CD4-positive, alpha-beta T cell treated with Interleukin-4 for 1 hour (primary cell): ENCODE data around the gene GAA.

ENCODE experiments used
- DNase-seq, 2 donors: peaks; one replicate each; pipeline ENCODE4 v3.0.0-alpha.2; 2020 to 2022

The GAA gene

DNA sequence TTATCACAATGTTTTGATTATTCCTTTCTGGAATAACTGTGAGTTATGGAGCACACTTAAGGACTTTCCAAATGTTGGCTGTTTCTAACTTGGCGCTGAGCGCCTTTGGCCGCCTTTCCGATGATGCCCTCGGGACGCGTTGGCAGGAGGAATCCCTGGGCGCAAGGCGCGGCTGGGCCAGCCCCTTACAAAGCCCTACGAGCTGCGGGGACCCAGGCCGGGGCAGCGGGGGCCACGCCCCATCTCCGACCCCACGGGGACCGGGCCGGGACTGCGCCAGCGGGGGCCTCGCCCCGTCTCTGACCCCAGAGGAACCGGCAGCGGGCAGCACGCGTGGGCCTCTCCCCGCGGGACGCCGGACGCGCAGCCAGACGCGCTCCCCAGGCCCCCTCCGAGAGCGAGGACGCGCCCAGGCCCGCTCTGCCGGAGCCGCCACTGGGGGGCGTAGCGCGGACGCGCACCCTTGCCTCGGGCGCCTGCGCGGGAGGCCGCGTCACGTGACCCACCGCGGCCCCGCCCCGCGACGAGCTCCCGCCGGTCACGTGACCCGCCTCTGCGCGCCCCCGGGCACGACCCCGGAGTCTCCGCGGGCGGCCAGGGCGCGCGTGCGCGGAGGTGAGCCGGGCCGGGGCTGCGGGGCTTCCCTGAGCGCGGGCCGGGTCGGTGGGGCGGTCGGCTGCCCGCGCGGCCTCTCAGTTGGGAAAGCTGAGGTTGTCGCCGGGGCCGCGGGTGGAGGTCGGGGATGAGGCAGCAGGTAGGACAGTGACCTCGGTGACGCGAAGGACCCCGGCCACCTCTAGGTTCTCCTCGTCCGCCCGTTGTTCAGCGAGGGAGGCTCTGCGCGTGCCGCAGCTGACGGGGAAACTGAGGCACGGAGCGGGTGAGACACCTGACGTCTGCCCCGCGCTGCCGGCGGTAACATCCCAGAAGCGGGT, at the start of gene GAA:
Gene GAA, plus strand, starts transcription at position 571 of the 935 bp plus-strand sequence. CDS start 3,006 bp downstream, outside the sequence.
- DNase-seq: peak; percentile 86 to 89

DNA sequence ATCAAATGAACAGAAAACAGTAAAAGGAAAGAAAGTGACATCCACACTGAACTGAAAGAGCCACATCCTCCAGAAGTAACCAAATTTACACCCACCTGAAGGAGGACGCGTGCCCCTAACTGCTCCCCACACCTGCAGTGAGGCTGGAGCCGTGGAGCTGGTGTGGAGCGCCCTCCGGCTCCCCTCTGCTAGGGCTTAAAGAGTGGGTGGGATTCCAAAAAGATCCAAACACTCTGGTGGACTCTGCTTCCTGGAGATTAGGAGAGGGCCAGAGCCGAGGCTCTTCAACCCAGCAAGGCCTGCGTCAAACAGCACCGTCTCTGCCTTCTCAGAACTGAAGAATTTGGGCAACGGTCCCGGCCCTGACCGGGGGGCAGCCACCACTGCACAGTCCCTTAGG, 49.7 kb upstream of the GAA start:
- no peak for DNase-seq

- no peak for DNase-seq
Measured at GRCh38 chr17:80053102-80053501, 48.3 kb upstream of the GAA start.

- no peak for DNase-seq
Measured at GRCh38 chr17:80055597-80055996, 45.8 kb upstream of the GAA start.

- DNase-seq: no peak
Measured at GRCh38 chr17:80058311-80058955, 42.9 kb upstream of the GAA start.

DNA sequence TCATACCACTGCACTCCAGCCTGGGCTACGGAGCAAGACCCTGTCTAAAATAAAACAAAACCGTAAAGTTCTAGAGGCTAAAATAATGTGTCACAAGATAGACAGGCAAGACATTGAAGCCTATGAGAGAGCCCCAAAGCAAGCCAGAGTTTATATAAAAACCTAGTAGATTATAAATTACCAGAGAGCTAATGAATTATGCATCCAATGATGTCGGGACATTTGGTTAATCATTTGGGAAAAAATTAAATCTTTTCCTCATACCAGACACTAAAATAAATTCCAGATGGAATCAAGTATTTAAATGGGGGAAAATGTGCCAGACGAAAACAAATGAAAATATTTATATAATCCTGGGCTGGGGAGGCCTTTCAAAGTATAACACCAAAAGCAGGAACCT, 40.7 kb upstream of the GAA start:
- no peak for DNase-seq

GRCh38 chr17:80061421-80061820, 40.0 kb upstream of the GAA start:
- no peak for DNase-seq

DNA sequence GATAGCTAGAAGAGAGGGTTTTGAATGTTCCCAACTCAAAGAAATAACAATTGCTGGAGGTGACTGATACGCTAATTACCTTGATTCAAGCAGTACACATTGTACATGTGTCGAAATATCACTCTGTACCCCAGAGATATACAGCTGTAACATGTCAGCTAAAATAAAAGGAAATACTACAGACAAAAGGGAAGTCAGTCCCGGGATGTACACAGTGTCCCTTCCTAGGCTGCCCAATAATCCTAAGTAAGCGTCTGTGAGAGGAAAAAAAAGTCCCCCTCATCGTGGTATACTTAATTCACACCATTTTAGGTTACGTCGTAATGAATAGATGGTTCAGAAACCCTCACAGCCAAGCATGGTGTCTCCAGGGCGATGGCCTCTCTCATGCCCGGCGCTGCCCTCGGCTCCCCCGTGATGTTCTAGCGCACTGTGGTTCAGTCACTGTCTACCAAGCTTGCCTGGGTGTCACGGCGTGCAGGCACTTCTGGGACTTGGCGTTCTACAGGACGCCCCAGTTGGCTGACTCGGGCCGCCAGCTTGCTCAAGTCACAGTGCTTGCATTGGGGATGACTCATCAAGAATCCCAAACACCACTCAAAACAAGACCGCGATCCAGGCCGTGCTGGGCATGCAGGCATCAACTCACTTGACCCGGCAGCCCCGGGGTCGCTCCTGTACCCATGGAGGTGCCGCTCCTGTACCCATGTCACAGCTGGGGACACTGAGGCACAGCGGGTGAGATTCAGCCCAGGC, 37.4 kb upstream of the GAA start:
- peak in 1 of 2 donors; percentile 17 for DNase-seq

- DNase-seq: no peak
Measured at GRCh38 chr17:80064696-80065095, 36.7 kb upstream of the GAA start.

GRCh38 chr17:80065478-80066170, 35.8 kb upstream of the GAA start:
- no peak for DNase-seq

GRCh38 chr17:80067393-80067986, 33.9 kb upstream of the GAA start:
- DNase-seq: no peak

- no peak for DNase-seq
Measured at GRCh38 chr17:80068301-80069222, 32.8 kb upstream of the GAA start.

- DNase-seq: no peak
Measured at GRCh38 chr17:80070375-80071115, 30.8 kb upstream of the GAA start.

GRCh38 chr17:80071116-80071841, 30.1 kb upstream of the GAA start:
- DNase-seq: no peak

DNA sequence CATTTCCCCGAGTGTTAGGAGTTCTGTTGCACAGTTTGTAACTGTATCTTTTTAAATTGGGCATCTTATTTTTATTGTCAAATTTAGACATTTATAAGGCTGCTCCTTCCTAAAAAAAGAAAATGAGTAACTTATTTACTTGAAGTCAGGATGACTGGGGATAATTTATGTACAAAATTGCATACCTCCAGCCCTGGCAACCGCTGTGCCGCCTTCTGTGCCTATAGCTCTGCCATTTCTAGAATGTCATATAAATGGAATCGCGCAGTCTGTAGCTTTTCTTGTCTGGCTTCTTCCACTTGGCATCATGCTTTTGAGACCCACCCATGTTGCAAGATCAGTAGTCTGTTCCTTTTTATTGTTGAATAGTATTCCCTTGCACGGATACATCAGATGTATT, 29.0 kb upstream of the GAA start:
- no peak for DNase-seq

DNA sequence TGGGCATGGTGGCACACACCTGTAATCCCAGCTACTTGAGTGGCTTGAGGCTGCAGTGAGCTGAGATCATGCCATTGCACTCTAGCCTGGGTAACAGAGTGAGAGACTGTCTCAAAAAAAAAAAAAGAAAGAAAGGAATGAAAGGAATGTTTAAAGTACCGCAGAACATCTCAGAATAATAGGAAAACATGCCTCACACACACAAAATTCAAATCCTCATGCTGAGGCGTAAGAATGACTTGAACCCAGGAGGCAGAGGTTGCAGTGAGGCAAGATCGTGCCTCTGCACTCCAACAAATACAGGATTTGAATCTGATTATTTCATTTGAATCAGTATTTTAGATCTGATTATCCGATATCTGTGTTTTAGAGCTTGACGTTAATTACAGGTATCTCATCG, 21.3 kb upstream of the GAA start:
- DNase-seq: no peak

DNA sequence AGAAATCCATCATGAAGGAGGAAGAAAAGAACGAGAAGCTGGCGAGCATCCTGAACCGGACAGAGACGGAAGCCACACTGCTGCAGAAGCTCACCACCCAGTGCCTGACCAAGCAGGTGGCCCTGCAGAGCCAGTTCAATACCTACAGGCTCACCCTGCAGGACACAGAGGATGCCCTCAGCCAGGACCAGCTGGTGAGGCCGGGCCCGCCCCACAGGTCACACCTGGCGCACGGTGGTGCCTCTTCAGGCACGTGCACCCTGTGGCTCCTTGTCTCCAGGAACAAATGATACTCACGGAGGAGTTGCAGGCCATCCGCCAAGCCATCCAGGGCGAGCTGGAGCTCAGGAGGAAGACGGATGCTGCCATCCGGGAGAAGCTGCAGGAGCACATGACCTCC, 19.8 kb upstream of the GAA start:
- no peak for DNase-seq

DNA sequence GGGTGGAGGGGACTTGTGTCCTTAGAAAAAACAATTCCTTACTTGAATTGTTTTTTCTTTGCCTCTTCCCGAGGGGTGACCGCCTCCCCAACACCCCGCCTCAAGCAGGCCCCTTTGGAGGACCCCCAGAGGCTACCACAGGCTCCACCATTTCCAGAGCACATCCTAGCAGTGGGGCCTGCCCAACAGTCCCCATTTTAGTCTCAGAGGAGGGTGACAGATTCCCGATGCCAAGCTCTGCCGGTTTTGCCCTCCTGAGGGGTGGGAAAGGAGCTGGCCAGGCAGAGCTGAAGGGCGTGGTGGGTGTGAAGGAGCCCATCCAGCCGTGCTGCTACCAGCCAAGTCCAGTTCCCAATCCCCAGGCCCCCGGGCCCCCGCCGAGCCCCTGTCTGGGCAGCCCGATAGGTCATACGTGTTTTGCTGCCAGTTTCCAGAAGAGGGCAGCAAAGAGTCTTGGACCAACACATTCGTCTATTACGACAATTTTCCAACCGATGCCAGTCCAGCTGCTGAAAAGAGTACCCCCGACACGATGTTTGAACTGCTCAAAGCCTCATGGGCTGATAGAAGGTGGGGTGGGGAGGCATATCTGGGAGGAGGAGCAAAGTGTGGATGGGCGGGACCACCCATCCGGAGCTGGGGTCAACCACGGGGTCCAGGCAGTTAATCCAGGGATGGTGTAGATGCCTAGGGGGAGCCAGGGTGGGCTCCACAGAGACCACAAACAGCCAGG, 18.8 kb upstream of the GAA start:
- peak; percentile 67 to 68 for DNase-seq

DNA sequence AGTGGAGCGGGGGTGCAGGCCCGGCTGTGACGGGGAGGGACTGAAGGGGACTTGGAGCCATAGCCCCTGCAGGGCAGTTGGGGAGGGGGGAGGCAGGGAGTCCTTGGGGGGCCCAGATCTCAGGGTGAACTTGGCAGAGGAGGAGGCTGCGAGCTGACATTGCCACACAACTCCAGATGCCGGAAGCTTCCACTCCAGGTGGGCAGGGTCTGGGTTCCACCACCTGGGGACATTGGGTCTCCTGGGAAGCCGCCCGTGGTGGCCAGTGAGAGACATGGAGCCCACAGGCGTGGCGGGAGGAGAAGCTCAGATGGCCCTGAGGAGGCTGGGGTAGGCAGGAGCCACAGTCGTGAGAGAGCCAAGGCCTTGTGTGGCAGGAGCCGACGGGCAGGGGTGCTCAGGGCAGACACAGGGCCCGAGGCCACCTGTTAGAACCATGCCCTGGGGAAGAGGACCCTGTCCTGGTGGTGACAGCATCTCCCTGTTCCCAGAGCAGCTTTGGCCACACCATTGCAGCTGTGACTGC, 18.2 kb upstream of the GAA start:
- no peak for DNase-seq
